Caco-2 (cell line): ENCODE results near the gene TMEM98. TPM values are rescaled to one million over a fixed set of nuclear protein-coding genes. Genes with fewer than 3 reads are reported as not detected.

Experiments used
- BruUV-seq: library from RNA; stranded (reverse); fragments of 400-500 nt; replicated peaks from 2 replicates; lab custom pipeline; 2021; lab: Mats Ljungman, UMichigan
- CTCF ChIA-PET: fragments of 300-600 bp; sonication (Branson Sonifier 250); formaldehyde crosslinking; loops from one replicate; lab custom pipeline; 2022; ENCODE audit warnings: antibody characterized with exemption; lab: Charles Lee
- POLR2A ChIA-PET: fragments of 300-600 bp; sonication (Branson Sonifier 250); formaldehyde crosslinking; loops from one replicate; lab custom pipeline; 2022; ENCODE audit warnings: antibody characterized with exemption; lab: Charles Lee
- DNase-seq, 2 experiments: peaks; one replicate each; pipeline versions ENCODE4 v3.0.0 to v3.0.0-alpha.2; 2020 to 2022
- H3K27me3 ChIP-seq: replicated peaks from 2 replicates; pipeline ENCODE4 v1.6.0; 2011; ENCODE audit warnings: low read length; ENCODE audit not compliant: control insufficient read depth, insufficient read depth
- H3K36me3 ChIP-seq: 2 replicates; pipeline ENCODE4 v1.5.1; 2011; ENCODE audit warnings: low read length; ENCODE audit not compliant: control insufficient read depth, insufficient read depth
- H3K4me1 ChIP-seq: fragments of 250-450 bp; sonication (Bioruptor Pico); 2 replicates; pipeline ENCODE4 v1.5.1; 2020; ENCODE audit warnings: mild to moderate bottlenecking
- H3K4me3 ChIP-seq: 2 replicates; pipeline ENCODE4 v1.5.1; 2011; ENCODE audit warnings: low read depth, mild to moderate bottlenecking, control low read depth, low read length
- H3K9me3 ChIP-seq: fragments of 250-450 bp; sonication (Bioruptor Pico); 2 replicates; pipeline ENCODE4 v1.5.1; 2020; ENCODE audit warnings: mild to moderate bottlenecking, moderate library complexity
- H3K27ac Mint-ChIP-seq: one replicate; pipeline ENCODE4 v1.8.0; 2022; ENCODE audit warnings: mixed read lengths; ENCODE audit not compliant: unreplicated experiment
- H3K27me3 Mint-ChIP-seq: one replicate; pipeline ENCODE4 v1.8.0; 2022; ENCODE audit warnings: mixed read lengths; ENCODE audit not compliant: insufficient read depth, unreplicated experiment
- H3K36me3 Mint-ChIP-seq: one replicate; pipeline ENCODE4 v1.8.0; 2022; ENCODE audit warnings: mild to moderate bottlenecking, mixed read lengths; ENCODE audit not compliant: insufficient read depth, unreplicated experiment
- H3K4me1 Mint-ChIP-seq: one replicate; pipeline ENCODE4 v1.8.0; 2022; ENCODE audit warnings: low read depth, mixed read lengths; ENCODE audit not compliant: unreplicated experiment
- H3K4me3 Mint-ChIP-seq: one replicate; pipeline ENCODE4 v1.8.0; 2022; ENCODE audit warnings: mild to moderate bottlenecking, moderate library complexity, mixed read lengths; ENCODE audit not compliant: unreplicated experiment
- H3K9me3 Mint-ChIP-seq: one replicate; pipeline ENCODE4 v1.8.0; 2022; ENCODE audit warnings: mixed read lengths; ENCODE audit not compliant: unreplicated experiment
- CTCF ChIP-seq, 2 experiments: fragments of 200-600 bp in 1 of 2; IDR thresholded peaks; 1 replicate in 1 of 2; 2 replicates in 1 of 2; pipeline versions ENCODE4 v1.5.1 to v1.8.0; 2011 to 2022; ENCODE audit warnings: antibody characterized with exemption in 1 of 2, control low read depth in 1 of 2, inconsistent platforms in 1 of 2, low read depth in 1 of 2, low read length in 1 of 2, mild to moderate bottlenecking in 1 of 2, moderate library complexity in 1 of 2; ENCODE audit not compliant: insufficient read depth in 1 of 2, severe bottlenecking in 1 of 2, unreplicated experiment in 1 of 2
- intact Hi-C: fragments of 100-400 bp; cut with micrococcal nuclease; formaldehyde crosslinking; loops from one replicate; pipeline ENCODE4 v1.10.0; 2022; ENCODE audit not compliant: unreplicated experiment
- total RNA-seq: library from RNA; stranded (reverse); gene quantifications from 2 replicates; pipeline ENCODE4 v1.2.3, GENCODE V29; 2022

TMEM98 gene
- total RNA-seq, 1 experiment from 2014 or later: 229 TPM

GRCh38 chr17:32913593-32913992 is 14.4 kb upstream of the TMEM98 start:
- Mint-ChIP-seq H3K4me3 (no peak overlapping the region), H3K27me3 (no peaks in the 10 kb centered on the region), H3K36me3 (no peaks in the 10 kb centered on the region), H3K4me1 (peaks cover 14% of the 10 kb centered on the region), H3K27ac (no peak overlapping the region), H3K9me3 (no peaks in the 10 kb centered on the region)
- no peaks in the 10 kb centered on the region for H3K27me3 ChIP-seq
- POLR2A ChIA-PET: no interaction called here
- CTCF ChIA-PET: no interaction called here
- H3K4me1 ChIP-seq: peaks cover 34% of the 10 kb centered on the region
- intact Hi-C loops: loop anchor here (10.0 kb wide), 1 partner anchor 239 kb away; no protein-coding TSS in a partner anchor
- no peak for DNase-seq
- H3K4me3 ChIP-seq: no peak overlapping the region
- H3K9me3 ChIP-seq: no peaks in the 10 kb centered on the region
- no TSS peak for BruUV-seq
- no peak for TF ChIP-seq CTCF (IDR thresholded peaks at IDR 0.05; ENCODE audit: insufficient read depth in 1 of 2, low read depth in 1 of 2, low read length in 1 of 2, severe bottlenecking in 1 of 2, unreplicated experiment in 1 of 2)
- no peaks in the 10 kb centered on the region for H3K36me3 ChIP-seq

DNA sequence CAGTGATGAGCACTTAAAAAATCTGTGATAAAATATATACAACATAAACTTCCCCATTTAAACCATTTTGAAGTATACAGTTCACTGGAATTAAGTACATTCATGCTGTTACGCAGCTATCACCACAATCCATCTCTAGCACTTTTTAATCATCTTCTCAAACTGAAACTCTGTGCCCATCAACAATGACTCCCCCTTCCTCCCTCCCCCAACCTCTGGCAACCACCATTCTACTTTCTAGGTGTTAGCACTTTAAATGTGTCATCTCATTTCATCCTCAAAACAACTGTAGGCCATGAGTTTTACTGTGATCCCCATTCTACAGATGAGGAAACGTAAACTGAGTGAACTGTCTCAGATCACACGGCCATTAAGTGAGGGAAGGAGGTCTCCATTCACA is 13.8 kb upstream of the TMEM98 start:
- Histone ChIP-seq H3K4me3 (no peak overlapping the region), H3K9me3 (no peaks in the 10 kb centered on the region), H3K27me3 (no peaks in the 10 kb centered on the region), H3K4me1 (peaks cover 34% of the 10 kb centered on the region), H3K36me3 (no peaks in the 10 kb centered on the region)
- H3K9me3 Mint-ChIP-seq: no peaks in the 10 kb centered on the region
- no peak for TF ChIP-seq CTCF (IDR thresholded peaks at IDR 0.05; ENCODE audit: insufficient read depth in 1 of 2, low read depth in 1 of 2, low read length in 1 of 2, severe bottlenecking in 1 of 2, unreplicated experiment in 1 of 2)
- H3K4me3 Mint-ChIP-seq: no peak overlapping the region
- no peak overlapping the region for H3K27ac Mint-ChIP-seq
- CTCF ChIA-PET: no interaction called here
- DNase-seq: no peak
- intact Hi-C loops: loop anchor here (10.0 kb wide), 1 partner anchor 239 kb away; no protein-coding TSS in a partner anchor
- POLR2A ChIA-PET: no interaction called here
- H3K27me3 Mint-ChIP-seq: no peaks in the 10 kb centered on the region
- H3K4me1 Mint-ChIP-seq: peaks cover 14% of the 10 kb centered on the region
- no TSS peak for BruUV-seq
- no peaks in the 10 kb centered on the region for H3K36me3 Mint-ChIP-seq

- POLR2A ChIA-PET: no interaction called here
- H3K27me3 Mint-ChIP-seq: no peaks in the 10 kb centered on the region
- CTCF ChIA-PET: no interaction called here
Measured at GRCh38 chr17:32915245-32915644, 12.7 kb upstream of the TMEM98 start.

More at GRCh38 chr17:32915245-32915644, 12.7 kb upstream of the TMEM98 start:
- Mint-ChIP-seq H3K27ac (no peak overlapping the region), H3K4me1 (peaks cover 7% of the 10 kb centered on the region), H3K36me3 (no peaks in the 10 kb centered on the region), H3K9me3 (no peaks in the 10 kb centered on the region), H3K4me3 (no peak overlapping the region)
- intact Hi-C loops: loop anchor here (10.0 kb wide), 1 partner anchor 240 kb away; no protein-coding TSS in a partner anchor
- peaks cover 25% of the 10 kb centered on the region for H3K4me1 ChIP-seq
- no peaks in the 10 kb centered on the region for H3K27me3 ChIP-seq
- H3K4me3 ChIP-seq: no peak overlapping the region
- H3K36me3 ChIP-seq: no peaks in the 10 kb centered on the region
- DNase-seq: no peak
- no TSS peak for BruUV-seq
- no peaks in the 10 kb centered on the region for H3K9me3 ChIP-seq
- no peak for TF ChIP-seq CTCF (IDR thresholded peaks at IDR 0.05; ENCODE audit: insufficient read depth in 1 of 2, low read depth in 1 of 2, low read length in 1 of 2, severe bottlenecking in 1 of 2, unreplicated experiment in 1 of 2)
